K562 (cell line): ENCODE results near the gene UBE2D2. TPM values are rescaled to one million over a fixed set of nuclear protein-coding genes. Genes with fewer than 3 reads are reported as not detected.
A peak's percentile ranks its signal among the peaks of the same experiment; 100 is the strongest.

Source experiments
- ADNP ChIP-seq: fragments of 200-800 bp; sonication (Bioruptor generic); IDR thresholded peaks from 2 replicates; pipeline ENCODE4 v1.6.1; 2016; ENCODE audit warnings: missing genetic modification characterization, missing compliant biosample characterization
- CC2D1A ChIP-seq: fragments of 450-650 bp; IDR thresholded peaks from 2 replicates; pipeline ENCODE4 v1.6.1; 2017; ENCODE audit warnings: mild to moderate bottlenecking
- HNRNPH1 ChIP-seq: fragments of 200-400 bp; formaldehyde crosslinking; optimal IDR thresholded peaks from 2 replicates; pipeline ENCODE3; 2017; ENCODE audit warnings: low read depth, mild to moderate bottlenecking, low read length, moderate library complexity
- LARP7 ChIP-seq: fragments of 450-650 bp; IDR thresholded peaks from 2 replicates; pipeline ENCODE4 v1.6.1; 2016
- MYC ChIP-seq, 2 experiments: fragments of 250-450 bp in 1 of 2; sonication (Bioruptor Pico) in 1 of 2; IDR thresholded peaks; 2 replicates each; pipeline versions ENCODE4 v1.5.1 to v1.6.1; 2012 to 2021; ENCODE audit warnings: low read depth in 2 of 2, borderline replicate concordance in 1 of 2, improper control_type of control experiment in 1 of 2, low read length in 1 of 2, mild to moderate bottlenecking in 1 of 2, moderate library complexity in 1 of 2
- PRDM10 ChIP-seq: fragments of 450-650 bp; IDR thresholded peaks from 2 replicates; pipeline ENCODE4 v1.6.1; 2018; ENCODE audit not compliant: partially characterized antibody
- TAF7 ChIP-seq: fragments of 450-650 bp; IDR thresholded peaks from 2 replicates; pipeline ENCODE4 v1.6.1; 2016; ENCODE audit warnings: missing genetic modification characterization, missing compliant biosample characterization
- TEAD1 ChIP-seq, 2 experiments: fragments of 450-650 bp in 1 of 2; sonication (generic) in 1 of 2; formaldehyde crosslinking; IDR thresholded peaks; 2 replicates each; pipeline versions ENCODE4 v1.4.0 to v1.8.0; 2020 to 2022; ENCODE audit warnings: mild to moderate bottlenecking in 2 of 2, missing genetic modification reagents in 1 of 2
- THRA ChIP-seq: fragments of 450-650 bp; IDR thresholded peaks from 2 replicates; pipeline ENCODE4 v1.6.1; 2017; ENCODE audit warnings: mild to moderate bottlenecking, moderate library complexity
- ZEB2 ChIP-seq: fragments of 450-650 bp; IDR thresholded peaks from 2 replicates; pipeline ENCODE4 v1.6.1; 2016
- ZNF449 ChIP-seq: fragments of 250-450 bp; sonication (Bioruptor Pico); IDR thresholded peaks from 2 replicates; pipeline ENCODE4 v1.8.0; 2022; ENCODE audit warnings: moderate library complexity, mild to moderate bottlenecking, inconsistent platforms
- ZNF584 ChIP-seq: fragments of 200-800 bp; sonication (Bioruptor generic); IDR thresholded peaks from 2 replicates; pipeline ENCODE4 v1.6.1; 2016; ENCODE audit warnings: low read depth, mild to moderate bottlenecking, missing genetic modification characterization, missing compliant biosample characterization
- ZNF586 ChIP-seq: fragments of 450-650 bp; formaldehyde crosslinking; conservative IDR thresholded peaks from 2 replicates; pipeline ENCODE4 v1.4.0; 2020; ENCODE audit warnings: mild to moderate bottlenecking, moderate library complexity
- ZNF707 ChIP-seq: fragments of 250-450 bp; sonication (Bioruptor Pico); conservative IDR thresholded peaks from 2 replicates; pipeline ENCODE4 v1.8.0; 2022; ENCODE audit warnings: inconsistent platforms, mild to moderate bottlenecking, moderate library complexity
- polyA plus RNA-seq, 8 experiments: library from polyadenylated mRNA; depleted of rRNA in 4 of 8; stranded (reverse) in 5 of 8; unstranded in 3 of 8; fragments of >200 nt; fragmentation: Nextera tagmentation in 2 of 8; fragmentation: Illumina TruSeq in 1 of 8; extraction: Ambion mirVana in 2 of 8; extraction: Trizol in 1 of 8; gene quantifications; 2 replicates each; pipeline versions ENCODE4 v1.2.1 to v1.2.3, GENCODE V29; 2011 to 2014; ENCODE audit warnings: inconsistent platforms in 1 of 8, missing spikeins in 1 of 8
- total RNA-seq, 7 experiments: library from RNA; depleted of rRNA in 6 of 7; stranded (reverse); fragments of >200 nt in 6 of 7; fragmentation: Illumina TruSeq in 2 of 7; extraction: Trizol in 2 of 7; gene quantifications; 2 replicates each; pipeline versions ENCODE4 v1.2.1 to v1.2.3, GENCODE V29; 2011 to 2021; ENCODE audit warnings: low replicate concordance in 1 of 7
- TF ChIP-seq, protein P1 (sequence below): sonication (generic); formaldehyde crosslinking; IDR thresholded peaks from 2 replicates; pipeline ENCODE4 v1.8.1; 2023; ENCODE audit warnings: mild to moderate bottlenecking, missing genetic modification reagents
- TF ChIP-seq, protein P2 (sequence below): sonication (generic); formaldehyde crosslinking; IDR thresholded peaks from 2 replicates; pipeline ENCODE4 v1.5.0; 2020; ENCODE audit warnings: missing genetic modification reagents

Gene UBE2D2
- total and polyA plus RNA-seq, 9 of the 15 experiments (the other 6 are each of a cell fraction or from before 2014, with no cell fraction given), result 53.6 to 198 (median 122) TPM

- TF ChIP-seq, protein P1, sequence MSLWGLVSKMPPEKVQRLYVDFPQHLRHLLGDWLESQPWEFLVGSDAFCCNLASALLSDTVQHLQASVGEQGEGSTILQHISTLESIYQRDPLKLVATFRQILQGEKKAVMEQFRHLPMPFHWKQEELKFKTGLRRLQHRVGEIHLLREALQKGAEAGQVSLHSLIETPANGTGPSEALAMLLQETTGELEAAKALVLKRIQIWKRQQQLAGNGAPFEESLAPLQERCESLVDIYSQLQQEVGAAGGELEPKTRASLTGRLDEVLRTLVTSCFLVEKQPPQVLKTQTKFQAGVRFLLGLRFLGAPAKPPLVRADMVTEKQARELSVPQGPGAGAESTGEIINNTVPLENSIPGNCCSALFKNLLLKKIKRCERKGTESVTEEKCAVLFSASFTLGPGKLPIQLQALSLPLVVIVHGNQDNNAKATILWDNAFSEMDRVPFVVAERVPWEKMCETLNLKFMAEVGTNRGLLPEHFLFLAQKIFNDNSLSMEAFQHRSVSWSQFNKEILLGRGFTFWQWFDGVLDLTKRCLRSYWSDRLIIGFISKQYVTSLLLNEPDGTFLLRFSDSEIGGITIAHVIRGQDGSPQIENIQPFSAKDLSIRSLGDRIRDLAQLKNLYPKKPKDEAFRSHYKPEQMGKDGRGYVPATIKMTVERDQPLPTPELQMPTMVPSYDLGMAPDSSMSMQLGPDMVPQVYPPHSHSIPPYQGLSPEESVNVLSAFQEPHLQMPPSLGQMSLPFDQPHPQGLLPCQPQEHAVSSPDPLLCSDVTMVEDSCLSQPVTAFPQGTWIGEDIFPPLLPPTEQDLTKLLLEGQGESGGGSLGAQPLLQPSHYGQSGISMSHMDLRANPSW, result peak; percentile 29; the same call in 1 of the 2 replicates
- TF ChIP-seq MYC (IDR thresholded peaks at IDR 0.05; ENCODE audit: low read depth, low read length) (peak; percentile 84), MYC (CRISPR knock-in tag; IDR thresholded peaks at IDR 0.05; ENCODE audit: borderline replicate concordance, low read depth) (peak; percentile 70; the same call in 1 of the 2 replicates), ZEB2 (peak; percentile 62; the same call in 1 of the 2 replicates), ADNP (tag) (no peak), THRA (no peak), ZNF586 (no peak), TAF7 (tag) (no peak), CC2D1A (no peak), PRDM10 (no peak), LARP7 (no peak), ZNF449 (no peak), ZNF584 (peak; percentile 58; the same call in 1 of the 2 replicates), ZNF707 (CRISPR knock-in tag) (no peak), TEAD1 (CRISPR knock-in tag; IDR thresholded peaks at IDR 0.05) (peak; percentile 34 to 46; a peak in 1 of 4 replicates), HNRNPH1 (no peak)
- TF ChIP-seq, protein P2, sequence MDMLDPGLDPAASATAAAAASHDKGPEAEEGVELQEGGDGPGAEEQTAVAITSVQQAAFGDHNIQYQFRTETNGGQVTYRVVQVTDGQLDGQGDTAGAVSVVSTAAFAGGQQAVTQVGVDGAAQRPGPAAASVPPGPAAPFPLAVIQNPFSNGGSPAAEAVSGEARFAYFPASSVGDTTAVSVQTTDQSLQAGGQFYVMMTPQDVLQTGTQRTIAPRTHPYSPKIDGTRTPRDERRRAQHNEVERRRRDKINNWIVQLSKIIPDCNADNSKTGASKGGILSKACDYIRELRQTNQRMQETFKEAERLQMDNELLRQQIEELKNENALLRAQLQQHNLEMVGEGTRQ (CRISPR knock-in tag), result no peak
Observed at GRCh38 chr5:139660923-139661814, 100.0 kb downstream of the UBE2D2 start (continued).
